PC-3 (cell line): ENCODE results near the gene AARSD1. TPM values are rescaled to one million over a fixed set of nuclear protein-coding genes. Genes with fewer than 3 reads are reported as not detected.

ENCODE experiments used
- ATAC-seq: fragments of 200-7000 bp; cut with Tn5 transposase; 2 replicates; pipeline ENCODE4 v1.9.1; 2020; ENCODE audit warnings: mild to moderate bottlenecking, moderate library complexity
- BruUV-seq: library from RNA; stranded (reverse); fragments of 400-500 nt; replicated peaks from 2 replicates; lab custom pipeline; 2021; lab: Mats Ljungman, UMichigan
- CTCF ChIA-PET: fragments of 300-600 bp; sonication (Branson Sonifier 250); formaldehyde crosslinking; loops from one replicate; lab custom pipeline; 2022; ENCODE audit warnings: antibody characterized with exemption; lab: Charles Lee
- POLR2A ChIA-PET: fragments of 300-600 bp; sonication (Branson Sonifier 250); formaldehyde crosslinking; loops from one replicate; lab custom pipeline; 2022; ENCODE audit warnings: antibody characterized with exemption; ENCODE audit not compliant: unreplicated experiment; lab: Charles Lee
- DNase-seq: peaks from one replicate; pipeline ENCODE4 v3.0.0-alpha.2; 2015
- H2AFZ ChIP-seq: fragments of 300-600 bp; sonication (generic); 2 replicates; pipeline ENCODE4 v1.6.0; 2016; ENCODE audit warnings: antibody characterized with exemption, low read length
- H3F3A ChIP-seq: fragments of 300-600 bp; sonication (generic); one replicate; pipeline ENCODE4 v1.6.0; 2017; ENCODE audit warnings: antibody characterized with exemption, low read length, control low read depth, mild to moderate bottlenecking; ENCODE audit not compliant: unreplicated experiment
- H3K27ac ChIP-seq: fragments of 300-600 bp; sonication (generic); 2 replicates; pipeline ENCODE4 v1.5.1; 2016; ENCODE audit warnings: mild to moderate bottlenecking, low read length
- H3K27me3 ChIP-seq: fragments of 300-600 bp; sonication (generic); 2 replicates; pipeline ENCODE4 v1.6.1; 2016; ENCODE audit warnings: low read length, mixed read lengths
- H3K36me3 ChIP-seq: fragments of 300-600 bp; sonication (generic); 2 replicates; pipeline ENCODE4 v1.6.1; 2016; ENCODE audit warnings: low read depth, mixed run types, low read length, mixed read lengths
- H3K4me1 ChIP-seq: fragments of 300-600 bp; sonication (generic); 2 replicates; pipeline ENCODE4 v1.5.1; 2016; ENCODE audit warnings: low read length; ENCODE audit not compliant: insufficient read depth
- H3K4me2 ChIP-seq: fragments of 300-600 bp; sonication (generic); 2 replicates; pipeline ENCODE4 v1.6.0; 2016; ENCODE audit warnings: low read length
- H3K4me3 ChIP-seq: fragments of 300-600 bp; sonication (generic); 2 replicates; pipeline ENCODE4 v1.5.1; 2016; ENCODE audit warnings: mild to moderate bottlenecking, low read length, mixed read lengths
- H3K79me2 ChIP-seq: fragments of 300-600 bp; sonication (generic); 2 replicates; pipeline ENCODE4 v1.6.1; 2017; ENCODE audit warnings: low read length, mixed read lengths
- H3K9ac ChIP-seq: fragments of 300-600 bp; sonication (generic); 2 replicates; pipeline ENCODE4 v1.6.0; 2016; ENCODE audit warnings: mild to moderate bottlenecking, low read length
- H3K9me2 ChIP-seq: fragments of 300-600 bp; sonication (generic); replicated peaks from 2 replicates; pipeline ENCODE4 v1.6.1; 2016; ENCODE audit warnings: mixed run types, low read length, mixed read lengths
- H3K9me3 ChIP-seq: fragments of 300-600 bp; sonication (generic); 2 replicates; pipeline ENCODE4 v1.6.1; 2016; ENCODE audit warnings: low read length, mixed read lengths
- H4K20me1 ChIP-seq: fragments of 300-600 bp; sonication (generic); 2 replicates; pipeline ENCODE4 v1.6.1; 2016; ENCODE audit warnings: low read length, mixed read lengths
- CTCF ChIP-seq: fragments of 300-600 bp; sonication (generic); conservative IDR thresholded peaks from 2 replicates; pipeline ENCODE4 v1.5.1; 2017; ENCODE audit warnings: antibody characterized with exemption, low read depth, mild to moderate bottlenecking, low read length
- EZH2 ChIP-seq: fragments of 300-600 bp; sonication (generic); IDR thresholded peaks from one replicate; pipeline ENCODE4 v1.6.1; 2017; ENCODE audit warnings: antibody characterized with exemption, mild to moderate bottlenecking, low read length; ENCODE audit not compliant: unreplicated experiment
- EZH2phosphoT487 ChIP-seq: fragments of 300-600 bp; sonication (generic); IDR thresholded peaks from 2 replicates; pipeline ENCODE4 v1.6.1; 2018; ENCODE audit warnings: mild to moderate bottlenecking, antibody characterized with exemption, low read length, borderline replicate concordance
- intact Hi-C: fragments of 100-400 bp; cut with micrococcal nuclease; formaldehyde crosslinking; loops from 2 replicates; pipeline ENCODE4 v1.9.0; 2023
- total RNA-seq: library from RNA; depleted of rRNA; stranded (reverse); fragments of >200 nt; gene quantifications from 2 replicates; pipeline ENCODE4 v1.2.3, GENCODE V29; 2014

AARSD1 gene
- total RNA-seq, 1 experiment from 2014 or later = 32.5 TPM

DNA sequence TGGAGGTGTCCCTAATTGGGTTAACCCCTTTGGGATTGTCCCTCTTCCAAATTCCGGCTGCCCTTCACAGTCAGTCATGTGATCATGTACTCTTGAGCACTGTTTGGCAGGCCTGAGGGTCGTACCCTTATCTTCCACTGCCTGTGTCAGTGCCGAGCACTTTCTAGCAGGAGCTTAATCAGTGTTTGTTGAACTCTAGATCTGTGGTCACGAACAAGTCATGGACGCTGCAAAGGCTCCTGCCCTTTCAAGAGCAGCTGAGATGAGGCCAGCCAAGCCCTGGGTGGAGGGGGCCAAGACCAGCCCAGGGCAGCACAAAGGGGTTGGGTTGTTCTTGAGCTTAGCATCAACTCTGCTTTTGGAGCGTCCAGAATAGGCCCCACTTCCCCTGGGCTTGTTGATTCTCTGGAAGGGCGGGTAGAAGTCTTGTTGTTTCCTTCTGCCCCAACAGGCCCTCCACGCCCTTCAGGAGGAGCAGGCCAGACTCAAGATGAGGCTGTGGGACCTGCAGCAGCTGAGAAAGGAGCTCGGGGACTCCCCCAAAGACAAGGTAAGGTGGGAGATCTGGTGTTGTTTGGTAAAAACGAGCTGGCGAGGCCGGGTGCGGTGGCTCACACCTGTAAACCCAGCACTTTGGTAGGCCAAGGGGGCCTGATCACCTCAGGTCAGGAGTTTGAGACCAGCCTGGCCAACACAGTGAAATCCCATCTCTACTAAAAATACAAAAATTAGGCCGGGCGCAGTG is 47.6 kb upstream of the AARSD1 start:
- no peaks in the 10 kb centered on the region for H4K20me1 ChIP-seq
- H3K9me3 ChIP-seq = no peaks in the 10 kb centered on the region
- intact Hi-C loops = no loop called here
- H3K27me3 ChIP-seq = no peaks in the 10 kb centered on the region
- H3F3A ChIP-seq = no peaks in the 10 kb centered on the region
- peaks cover 12% of the 10 kb centered on the region for H3K4me1 ChIP-seq
- DNase-seq = no peak
- H3K79me2 ChIP-seq = no peaks in the 10 kb centered on the region
- no peak overlapping the region for H2AFZ ChIP-seq
- peak overlapping the region; percentile 86 for H3K27ac ChIP-seq
- no peak overlapping the region for H3K4me2 ChIP-seq
- H3K4me3 ChIP-seq = no peak overlapping the region
- H3K9me2 ChIP-seq = no peaks in the 10 kb centered on the region
- no peak for ATAC-seq
- ChIA-PET CTCF (no interaction called here), POLR2A (interaction anchor here (0.8 kb wide), 1 partner anchor 14 kb away, joined by 7 read pairs; the partner anchor contains the start of gene RPL27)
- no TSS peak for BruUV-seq
- TF ChIP-seq EZH2phosphoT487 (no peak), CTCF (no peak), EZH2 (no peak)
- H3K36me3 ChIP-seq = no peaks in the 10 kb centered on the region
- no peak overlapping the region for H3K9ac ChIP-seq

DNA sequence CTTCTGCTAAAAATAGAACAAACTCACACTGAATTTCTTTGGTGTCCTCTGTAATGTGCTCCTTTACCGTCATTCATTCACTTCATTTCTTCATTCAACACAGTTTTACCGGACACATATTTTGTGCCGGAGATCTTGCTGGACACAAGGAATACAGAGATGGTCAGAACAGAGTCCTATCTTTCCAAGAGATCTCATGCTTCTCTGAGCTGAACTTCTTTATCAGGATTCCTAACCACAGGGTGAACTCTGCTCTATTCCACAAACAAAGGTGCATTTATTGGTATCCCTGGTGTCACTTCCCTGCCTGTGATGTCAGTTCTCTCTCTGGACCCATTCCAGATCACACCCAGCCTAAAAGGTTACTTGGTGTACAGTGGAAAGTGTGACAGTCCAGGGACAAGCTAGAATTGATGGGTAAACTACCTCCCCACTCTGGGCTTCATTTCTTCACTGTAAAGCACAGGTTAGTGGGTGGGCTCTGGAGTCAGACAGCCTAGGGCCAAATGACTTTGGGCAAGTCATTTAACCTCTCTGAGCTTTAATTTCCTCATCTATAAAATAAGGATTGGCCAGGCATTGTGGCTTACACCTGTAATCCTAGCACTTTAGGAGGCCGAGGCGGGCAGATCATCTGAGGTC is 46.5 kb upstream of the AARSD1 start:
- H4K20me1 ChIP-seq = no peaks in the 10 kb centered on the region
- H3K4me2 ChIP-seq = peak overlapping the region; percentile 66
- H3K27ac ChIP-seq = peak overlapping the region; percentile 86
- no peaks in the 10 kb centered on the region for H3K9me2 ChIP-seq
- peaks cover 14% of the 10 kb centered on the region for H3K4me1 ChIP-seq
- TF ChIP-seq EZH2phosphoT487 = no peak
- TF ChIP-seq EZH2 = no peak
- TF ChIP-seq CTCF = no peak
- no peaks in the 10 kb centered on the region for H3K27me3 ChIP-seq
- intact Hi-C loops = no loop called here
- no peaks in the 10 kb centered on the region for H3K36me3 ChIP-seq
- DNase-seq (peak; percentile 83), ATAC-seq (peak; percentile 53)
- ChIA-PET POLR2A (no interaction called here), CTCF (no interaction called here)
- no peaks in the 10 kb centered on the region for H3K9me3 ChIP-seq
- H3K79me2 ChIP-seq = no peaks in the 10 kb centered on the region
- peak overlapping the region; percentile 30; the same call in 1 of the 2 replicates for H3K4me3 ChIP-seq
- H2AFZ ChIP-seq = no peak overlapping the region
- BruUV-seq = no TSS peak
- no peaks in the 10 kb centered on the region for H3F3A ChIP-seq
- H3K9ac ChIP-seq = peak overlapping the region; percentile 52
